Omental fat pad (tissue), 4 donors: ENCODE data around the gene CTNS. TPM values are rescaled to one million over a fixed set of nuclear protein-coding genes. Genes with fewer than 3 reads are reported as not detected.

Source experiments
- ATAC-seq: fragments of 150-250 bp; one replicate; pipeline ENCODE4 v1.9.1; 2016; ENCODE audit warnings: mild to moderate bottlenecking, moderate library complexity; ENCODE audit not compliant: low FRiP score
- DNase-seq: peaks from one replicate; pipeline ENCODE4 v3.0.0-alpha.2; 2019; ENCODE audit warnings: low spot score
- CTCF ChIP-seq, 3 donors: fragments of 450-650 bp; IDR thresholded peaks; one replicate each; pipeline ENCODE4 v1.5.1; 2016 to 2017; ENCODE audit warnings: antibody characterized with exemption in 3 of 3, mild to moderate bottlenecking in 3 of 3, moderate library complexity in 2 of 3
- total RNA-seq, 4 donors: library from RNA; depleted of rRNA; stranded (reverse); fragments of >200 nt; gene quantifications; one replicate each; pipeline ENCODE4 v1.1.0, GENCODE V29; 2016

CTNS gene
- total RNA-seq, 4 donors from 2014 or later, result 18.8 to 29.9 (median 23.1) TPM

GRCh38 chr17:3603119-3603869 lies 33.3 kb upstream of the CTNS start:
- TF ChIP-seq CTCF (IDR thresholded peaks at IDR 0.05), result no peak
- DNase-seq, result no peak
- peak; percentile 72 for ATAC-seq

- TF ChIP-seq CTCF (IDR thresholded peaks at IDR 0.05), result no peak
- ATAC-seq, result no peak
- DNase-seq, result no peak
Measured at GRCh38 chr17:3603870-3604259, 32.7 kb upstream of the CTNS start.

- DNase-seq (no peak), ATAC-seq (no peak)
- TF ChIP-seq CTCF (IDR thresholded peaks at IDR 0.05), result no peak
Measured at GRCh38 chr17:3609689-3610088, 26.9 kb upstream of the CTNS start.

GRCh38 chr17:3610523-3610922 lies 26.0 kb upstream of the CTNS start:
- no peak for DNase-seq
- TF ChIP-seq CTCF (IDR thresholded peaks at IDR 0.05), result no peak
- ATAC-seq, result no peak

- TF ChIP-seq CTCF (IDR thresholded peaks at IDR 0.05), result no peak
- DNase-seq (no peak), ATAC-seq (no peak)
Measured at GRCh38 chr17:3613124-3613523, 23.4 kb upstream of the CTNS start.

GRCh38 chr17:3615160-3615870 lies 21.2 kb upstream of the CTNS start:
- DNase-seq, result no peak
- no peak for TF ChIP-seq CTCF (IDR thresholded peaks at IDR 0.05)
- ATAC-seq, result no peak
